C4-2B (cell line): ENCODE measurements around the gene NECAB2.

Experiments used
- H3K27ac ChIP-seq: fragments of 450-650 bp; 2 replicates; pipeline ENCODE4 v1.5.1; 2017
- ZFX ChIP-seq: fragments of 450-650 bp; IDR thresholded peaks from 2 replicates; pipeline ENCODE4 v1.6.1; 2017
- TF ChIP-seq, protein P1 (sequence below): fragments of 450-650 bp; conservative IDR thresholded peaks from 2 replicates; pipeline ENCODE4 v1.5.1; 2017; ENCODE audit warnings: mild to moderate bottlenecking

NECAB2 gene

DNA sequence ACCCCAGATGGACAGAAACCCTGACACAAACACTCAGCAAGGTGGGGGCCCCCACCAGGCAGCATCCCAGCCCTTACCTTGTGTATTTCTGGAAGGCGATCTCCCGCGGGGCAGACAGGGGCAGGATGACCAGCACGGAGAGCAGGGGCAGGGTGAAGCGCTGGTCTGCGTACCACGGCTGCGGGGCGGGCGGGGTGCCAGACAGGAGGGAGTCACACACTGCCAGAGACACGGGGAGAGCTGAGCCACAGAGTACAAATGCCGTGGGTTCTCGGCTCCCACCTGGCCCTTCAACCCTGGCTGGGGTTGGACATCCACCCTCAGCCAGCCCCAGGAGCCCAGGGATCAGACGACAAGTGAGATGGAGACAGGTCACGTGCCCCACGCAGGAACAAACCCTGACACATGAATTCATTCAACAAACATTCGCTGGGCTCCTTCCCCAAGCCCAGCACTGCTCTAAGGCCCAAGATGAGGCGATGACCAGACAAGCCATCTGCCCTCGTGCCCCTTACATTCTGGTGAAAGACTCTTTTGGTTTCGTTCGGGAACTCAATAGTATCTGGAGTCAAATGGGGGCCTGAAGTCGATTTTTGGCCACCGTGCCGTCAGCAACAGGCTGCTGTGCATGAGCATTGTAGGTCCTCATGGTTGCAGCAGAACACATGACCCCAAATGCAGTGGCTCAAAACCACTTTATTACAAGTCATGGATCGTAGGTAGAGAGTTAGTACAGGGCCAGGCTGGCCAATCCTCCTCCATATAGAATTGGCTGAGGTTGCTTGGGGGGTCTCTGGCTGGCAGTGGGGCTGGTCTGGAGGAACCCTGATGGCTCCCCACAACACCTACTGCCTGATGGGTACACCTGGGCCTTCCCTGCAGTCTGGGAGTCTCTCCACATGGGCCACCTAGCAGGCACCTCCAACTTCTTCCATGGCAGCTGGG lies 65.5 kb downstream of the NECAB2 start:
- TF ChIP-seq ZFX = no peak
- TF ChIP-seq, protein P1, sequence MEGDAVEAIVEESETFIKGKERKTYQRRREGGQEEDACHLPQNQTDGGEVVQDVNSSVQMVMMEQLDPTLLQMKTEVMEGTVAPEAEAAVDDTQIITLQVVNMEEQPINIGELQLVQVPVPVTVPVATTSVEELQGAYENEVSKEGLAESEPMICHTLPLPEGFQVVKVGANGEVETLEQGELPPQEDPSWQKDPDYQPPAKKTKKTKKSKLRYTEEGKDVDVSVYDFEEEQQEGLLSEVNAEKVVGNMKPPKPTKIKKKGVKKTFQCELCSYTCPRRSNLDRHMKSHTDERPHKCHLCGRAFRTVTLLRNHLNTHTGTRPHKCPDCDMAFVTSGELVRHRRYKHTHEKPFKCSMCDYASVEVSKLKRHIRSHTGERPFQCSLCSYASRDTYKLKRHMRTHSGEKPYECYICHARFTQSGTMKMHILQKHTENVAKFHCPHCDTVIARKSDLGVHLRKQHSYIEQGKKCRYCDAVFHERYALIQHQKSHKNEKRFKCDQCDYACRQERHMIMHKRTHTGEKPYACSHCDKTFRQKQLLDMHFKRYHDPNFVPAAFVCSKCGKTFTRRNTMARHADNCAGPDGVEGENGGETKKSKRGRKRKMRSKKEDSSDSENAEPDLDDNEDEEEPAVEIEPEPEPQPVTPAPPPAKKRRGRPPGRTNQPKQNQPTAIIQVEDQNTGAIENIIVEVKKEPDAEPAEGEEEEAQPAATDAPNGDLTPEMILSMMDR = no peak
- H3K27ac ChIP-seq = no peak overlapping the region

GRCh38 chr16:84034516-84034915 lies 66.5 kb downstream of the NECAB2 start:
- no peak overlapping the region for H3K27ac ChIP-seq
- TF ChIP-seq ZFX = no peak
- TF ChIP-seq, protein P1 = no peak

DNA sequence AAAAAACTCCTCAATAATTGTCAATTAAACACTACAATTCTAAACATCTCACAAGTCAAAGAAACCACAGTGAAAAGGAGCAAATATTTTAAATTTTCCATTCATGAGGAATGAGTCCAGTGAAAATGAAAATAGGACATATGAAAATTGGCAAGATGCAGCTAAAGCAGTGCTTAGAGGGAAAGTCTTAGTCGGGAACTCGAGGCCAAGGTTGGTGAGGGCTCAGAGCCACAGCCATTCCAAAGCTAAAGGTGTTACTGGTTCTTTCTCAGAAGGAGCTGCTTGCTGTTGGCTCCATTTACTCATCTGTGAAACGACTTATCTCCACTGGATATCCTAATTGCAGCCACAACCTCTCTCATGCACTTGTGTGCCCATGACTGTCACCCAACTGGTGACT lies 68.1 kb downstream of the NECAB2 start:
- TF ChIP-seq ZFX = no peak
- TF ChIP-seq, protein P1 = no peak
- H3K27ac ChIP-seq = no peak overlapping the region

DNA sequence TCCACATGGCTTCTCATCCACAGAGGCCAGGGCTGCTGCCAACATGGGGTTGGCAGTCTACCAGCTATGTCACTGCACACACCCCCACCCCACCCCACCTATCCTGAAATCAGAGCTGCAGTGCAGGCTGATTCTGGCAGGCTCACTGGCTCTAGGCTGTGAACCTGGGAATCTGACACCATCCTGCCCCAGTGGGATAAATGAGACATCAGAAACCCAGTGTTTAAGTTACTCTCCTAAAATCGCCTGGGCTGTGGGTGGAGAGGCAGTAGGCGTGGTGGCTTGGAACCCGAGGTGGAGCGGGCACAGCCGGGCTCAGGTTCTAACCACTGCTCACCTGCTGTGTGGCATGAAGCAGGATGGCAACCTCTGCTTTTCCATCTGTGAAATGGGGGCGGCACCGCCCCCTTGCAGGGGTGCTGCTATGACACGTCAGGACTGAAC lies 69.0 kb downstream of the NECAB2 start:
- no peak overlapping the region for H3K27ac ChIP-seq
- TF ChIP-seq ZFX = no peak
- TF ChIP-seq, protein P1 = no peak

DNA sequence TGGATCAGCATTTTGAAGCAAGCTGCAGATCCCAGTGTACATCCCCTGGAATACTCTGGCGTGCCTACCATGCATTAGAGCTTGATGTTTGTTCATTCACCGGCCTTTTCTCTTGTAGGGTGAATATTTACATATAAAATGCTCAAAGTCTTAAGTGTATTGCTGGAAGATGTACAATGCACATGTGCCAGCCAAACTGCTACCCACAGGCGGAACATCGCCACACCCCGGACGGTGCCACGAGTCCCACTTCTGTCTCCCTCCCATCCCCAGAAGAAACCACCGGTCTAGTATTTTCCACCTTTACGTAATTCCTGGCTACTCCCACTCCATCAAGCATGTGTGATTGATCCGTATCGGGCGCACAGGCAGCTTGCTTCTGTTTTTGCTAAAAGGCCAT lies 70.4 kb downstream of the NECAB2 start:
- no peak overlapping the region for H3K27ac ChIP-seq
- no peak for TF ChIP-seq ZFX
- TF ChIP-seq, protein P1 = no peak

DNA sequence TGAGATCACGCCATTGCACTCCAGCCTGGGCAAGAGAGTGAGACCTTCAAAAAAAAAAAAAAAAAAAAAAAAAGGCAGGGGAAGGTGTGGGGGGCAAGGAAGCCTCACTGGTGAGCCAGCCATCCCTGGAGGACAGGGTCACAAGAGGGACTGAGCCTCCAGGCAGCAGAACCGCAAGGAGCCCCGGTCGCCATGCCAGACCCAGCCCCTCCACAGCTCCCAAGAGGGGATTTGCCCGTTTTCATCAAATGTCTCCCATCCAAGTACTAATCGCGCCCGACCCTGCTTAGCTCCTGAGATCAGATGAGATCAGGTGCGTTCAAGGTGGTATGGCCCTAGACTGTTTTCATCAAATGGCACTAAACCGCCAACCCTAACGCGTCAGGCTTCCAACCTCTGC lies 71.7 kb downstream of the NECAB2 start:
- TF ChIP-seq ZFX = no peak
- TF ChIP-seq, protein P1 = no peak

GRCh38 chr16:84040226-84040822 lies 72.3 kb downstream of the NECAB2 start:
- no peak for TF ChIP-seq ZFX
- TF ChIP-seq, protein P1 = no peak
- H3K27ac ChIP-seq = no peak overlapping the region

More for the DNA sequence above, 71.7 kb downstream of the NECAB2 start:
- no peak overlapping the region for H3K27ac ChIP-seq
